NOMO-1 treated with dmso at 0.1 percent for 144 hours (cell line): Measurements from ENCODE around the gene LCTL.

Experiments used
- DNase-seq: peaks from one replicate; lab custom pipeline; 2025; ENCODE audit not compliant: unreplicated experiment; lab: John Stamatoyannopoulos, UW

LCTL gene

DNA sequence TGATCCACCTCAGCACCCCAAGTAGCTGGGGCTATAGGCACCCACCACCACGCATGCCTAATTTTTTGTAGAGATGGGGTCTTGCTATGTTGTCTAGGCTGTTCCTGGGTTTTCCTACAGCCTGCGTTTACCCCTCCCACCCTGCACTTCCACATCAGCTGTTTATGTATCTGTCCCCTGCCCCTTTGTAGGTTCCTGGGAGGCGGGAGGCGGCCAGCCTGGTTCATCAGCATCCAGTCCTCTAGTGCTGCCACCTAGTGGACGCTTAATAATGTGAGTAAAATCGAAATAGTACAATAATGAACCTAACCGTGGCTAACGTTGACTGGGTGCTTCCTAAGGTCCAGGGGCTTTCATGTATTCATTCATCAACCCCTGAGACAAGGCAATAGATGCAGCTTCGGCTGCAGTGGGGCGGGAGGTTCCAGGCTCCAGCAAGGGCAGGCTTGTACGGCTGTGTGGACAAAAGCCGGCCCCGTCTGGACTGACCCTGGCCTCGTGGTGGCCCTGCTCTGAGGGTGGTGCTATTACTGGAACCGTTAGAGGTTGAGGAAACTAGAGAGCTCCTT, 1.2 kb upstream of the LCTL start:
- DNase-seq: peak; percentile 26

DNA sequence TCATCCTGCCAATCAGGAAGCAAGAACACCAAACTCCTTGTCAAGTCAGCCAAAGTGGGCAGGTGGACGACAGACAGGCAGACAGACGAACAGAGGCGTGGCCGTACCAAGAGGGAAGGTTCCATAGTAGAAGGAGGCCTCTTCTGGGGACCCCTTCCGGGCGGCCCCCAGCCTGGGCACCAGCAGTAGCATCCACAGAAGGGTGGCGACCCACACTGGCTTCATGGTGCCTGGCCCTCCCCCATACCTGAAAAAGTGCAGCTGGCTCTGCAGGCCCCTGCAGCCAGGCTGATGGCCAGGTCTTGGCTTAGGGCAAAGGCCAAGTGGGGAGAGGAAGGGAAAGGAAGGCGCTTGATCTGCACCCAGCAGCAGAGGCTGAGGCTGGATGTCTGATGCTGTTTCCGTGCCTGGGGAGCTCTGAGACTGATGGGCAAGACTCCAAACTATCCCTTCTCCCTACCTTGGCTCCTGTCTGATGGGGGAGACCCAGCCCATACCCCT, 607 bp downstream of the LCTL start:
- no peak for DNase-seq

DNA sequence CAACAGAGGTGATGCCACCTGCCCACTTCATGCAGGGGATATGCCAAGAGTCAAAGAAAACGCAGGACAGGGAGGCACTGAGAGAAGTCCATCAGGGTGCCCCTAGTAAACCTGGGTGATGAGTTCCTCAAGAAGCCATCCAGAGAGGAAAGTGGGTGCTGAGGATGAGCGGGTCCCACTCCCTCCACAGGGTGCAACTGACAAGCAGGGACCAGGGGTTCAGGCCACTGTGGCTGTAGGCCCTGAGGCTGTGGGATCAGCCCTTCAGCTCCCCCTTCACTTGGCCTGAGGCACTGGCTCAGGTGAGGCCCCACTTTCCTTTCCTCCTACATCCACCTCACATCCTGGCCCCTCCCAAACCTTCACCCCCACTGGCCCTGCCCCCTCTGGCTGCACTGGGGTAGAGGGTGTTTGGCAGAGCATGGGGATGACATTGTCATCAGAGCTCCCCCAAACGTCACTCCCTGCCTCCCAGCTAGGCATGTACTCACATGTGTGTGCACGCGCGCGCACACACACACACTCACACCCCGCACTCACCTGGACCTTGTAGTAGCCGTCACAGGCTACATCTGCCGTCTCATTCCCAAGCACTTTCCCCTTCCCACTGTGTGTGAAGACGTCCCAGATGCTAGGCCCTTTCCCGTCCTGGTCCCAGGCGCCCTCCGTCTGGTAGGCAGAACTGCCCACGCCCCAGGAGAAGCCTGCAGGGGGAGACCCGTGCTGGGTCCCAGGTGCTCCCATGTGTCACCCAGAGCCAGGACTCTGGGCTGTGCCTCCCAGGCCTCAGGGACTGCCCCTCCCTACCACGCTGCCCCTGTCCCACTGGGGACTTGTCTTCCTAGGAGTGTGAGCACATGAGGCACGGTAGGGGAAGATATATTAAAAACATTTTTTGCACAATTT, 1.4 kb downstream of the LCTL start:
- DNase-seq: no peak

DNA sequence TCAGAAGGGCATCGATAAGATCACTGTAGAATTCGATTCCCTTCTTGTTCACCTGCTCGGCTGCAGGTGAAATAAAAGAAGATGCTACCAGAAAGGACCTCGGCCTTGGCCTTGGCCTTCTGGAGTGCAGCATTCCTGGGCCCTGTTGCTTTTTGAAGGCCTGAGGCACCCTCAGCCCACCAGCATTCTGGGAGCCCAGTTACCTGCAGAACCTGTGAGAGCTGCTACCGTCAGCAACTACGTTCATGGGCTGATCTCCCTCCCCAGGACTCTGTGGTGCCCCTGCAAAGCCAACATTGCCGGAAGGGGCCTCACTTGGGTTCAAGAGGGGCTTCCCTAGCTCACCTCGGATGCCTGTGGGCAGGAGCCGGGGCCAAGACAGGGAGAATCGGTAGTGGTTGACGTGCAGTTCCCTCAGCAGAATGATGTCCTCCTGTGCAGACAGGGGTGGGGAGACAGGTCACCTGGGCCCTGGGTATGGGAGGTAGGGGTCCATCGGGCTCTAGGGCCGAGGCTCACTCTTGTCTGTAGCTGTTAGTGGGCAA, 2.2 kb downstream of the LCTL start:
- no peak for DNase-seq

DNA sequence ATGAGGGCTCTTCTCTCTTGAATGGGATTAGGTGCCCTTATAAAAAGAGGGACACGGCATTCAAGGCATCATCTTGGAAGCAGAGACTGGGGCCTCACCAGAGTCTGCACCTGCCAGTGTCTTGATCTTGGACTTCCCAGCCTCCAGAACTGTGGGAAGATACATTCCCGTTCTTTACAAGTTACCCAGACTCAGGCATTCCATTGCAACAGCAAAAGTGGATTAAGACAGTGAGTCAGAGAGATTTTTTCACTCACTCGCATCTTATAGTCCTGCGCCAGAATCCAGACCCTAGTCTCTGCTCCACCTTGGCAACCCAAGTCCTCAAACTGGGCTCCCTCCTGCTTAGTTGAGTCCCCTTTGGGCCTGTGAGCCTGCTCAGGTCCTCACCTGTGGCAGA, 2.7 kb downstream of the LCTL start:
- no peak for DNase-seq

DNA sequence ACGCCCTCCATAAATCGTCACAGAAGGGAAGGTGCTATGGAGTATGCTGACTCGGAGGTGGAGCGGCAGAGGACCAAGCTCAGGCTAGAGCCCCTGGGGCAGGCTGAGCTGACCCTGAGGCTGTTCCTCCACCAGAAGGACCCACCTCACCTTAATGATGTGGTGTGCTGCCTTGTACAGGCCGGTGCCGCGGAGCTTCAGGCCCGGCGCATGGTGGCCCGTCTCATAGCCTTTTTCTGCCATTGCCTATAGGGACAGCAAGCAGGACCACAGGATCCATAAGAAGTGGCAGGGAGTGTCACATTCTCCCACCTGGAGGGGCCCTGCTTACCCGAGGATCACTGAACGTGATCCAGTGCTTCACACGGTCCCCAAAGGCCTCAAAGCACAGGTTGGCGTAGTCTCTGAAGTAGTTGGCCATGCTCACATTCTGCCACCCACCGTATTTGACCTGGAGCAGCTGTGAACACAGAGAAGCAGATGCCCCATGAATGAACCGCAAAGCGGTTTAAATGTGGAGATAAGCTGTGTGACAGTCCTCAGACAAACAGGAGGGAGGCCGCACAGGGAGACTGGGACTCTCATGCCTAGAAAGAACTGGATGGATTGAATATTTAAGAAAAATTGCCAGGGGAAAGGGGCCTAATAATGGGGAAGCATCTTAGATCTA, 4.8 kb downstream of the LCTL start:
- no peak for DNase-seq

DNA sequence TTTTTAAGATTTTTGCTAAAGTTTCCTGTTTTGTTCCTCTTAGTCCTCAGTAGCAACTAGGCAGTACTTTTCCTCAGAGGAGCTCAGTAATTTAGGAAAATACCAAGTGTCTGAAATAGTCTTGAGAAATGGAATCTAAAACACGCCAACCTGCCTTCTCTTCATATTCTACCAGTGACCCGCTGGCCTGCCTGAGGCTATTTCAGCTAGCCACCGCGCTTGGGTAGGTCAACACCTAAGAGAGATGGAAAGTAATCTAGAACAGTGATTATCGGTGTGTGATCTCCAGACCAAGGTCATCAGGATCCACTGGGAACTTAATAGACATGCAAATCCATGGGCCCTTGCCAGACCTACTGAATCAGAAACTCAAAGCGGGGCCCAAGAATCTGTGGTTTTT, 7.5 kb downstream of the LCTL start:
- no peak for DNase-seq

DNA sequence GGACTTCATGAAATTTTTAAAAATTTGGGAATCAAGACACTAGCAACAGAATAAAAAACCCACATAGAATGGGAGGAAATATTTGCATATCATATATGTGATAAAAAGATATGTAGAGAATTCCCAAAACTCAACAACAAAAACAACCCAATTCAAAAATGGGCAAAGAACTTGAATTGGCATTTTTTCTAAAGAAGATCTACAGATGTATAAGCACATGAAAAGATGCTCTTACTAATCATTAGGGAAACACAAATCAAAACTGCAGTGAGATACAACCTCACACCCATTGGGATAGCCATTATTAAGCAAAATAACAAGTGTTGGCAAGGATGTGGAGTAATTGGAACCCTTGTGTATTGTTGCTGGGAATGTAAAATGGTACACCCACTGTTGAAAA, 10.1 kb downstream of the LCTL start:
- DNase-seq: no peak

DNA sequence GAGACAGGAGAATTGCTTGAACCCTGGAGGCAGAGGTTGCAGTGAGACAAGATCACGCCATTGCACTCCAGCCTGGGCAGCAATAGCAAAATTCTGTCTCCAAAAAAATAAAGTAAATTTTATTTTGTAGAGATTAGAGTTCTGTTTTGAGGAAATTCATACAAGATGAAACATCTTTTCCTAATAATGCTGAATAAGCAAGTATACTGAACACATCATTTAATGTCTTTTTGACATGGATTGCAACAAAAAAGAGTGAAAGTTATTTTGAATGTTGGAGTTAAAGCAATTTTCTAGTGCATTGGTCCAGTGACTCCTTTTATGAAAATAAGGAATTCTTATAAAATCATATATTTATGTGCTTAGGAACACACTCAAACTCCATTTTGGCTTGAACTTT, 20.5 kb downstream of the LCTL start:
- DNase-seq: no peak

DNA sequence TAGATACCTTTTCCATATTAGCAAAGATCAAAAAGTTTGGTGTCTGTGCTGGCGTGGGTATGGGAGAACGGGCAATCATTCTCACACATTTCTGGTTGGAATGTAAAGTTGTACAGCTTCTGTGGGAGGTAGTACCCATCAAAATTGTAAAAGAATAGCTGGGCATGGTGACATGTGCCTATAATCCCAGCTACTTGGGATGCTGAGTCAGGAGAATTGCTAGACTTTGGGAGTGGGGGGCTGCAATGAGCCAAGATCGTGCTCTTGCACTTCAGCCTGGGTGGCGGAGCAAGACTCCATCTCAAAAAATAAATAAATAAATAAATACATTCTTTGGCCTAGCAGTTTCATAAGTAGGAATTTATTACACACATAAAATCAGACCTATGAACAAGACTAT, 22.9 kb downstream of the LCTL start:
- no peak for DNase-seq

DNA sequence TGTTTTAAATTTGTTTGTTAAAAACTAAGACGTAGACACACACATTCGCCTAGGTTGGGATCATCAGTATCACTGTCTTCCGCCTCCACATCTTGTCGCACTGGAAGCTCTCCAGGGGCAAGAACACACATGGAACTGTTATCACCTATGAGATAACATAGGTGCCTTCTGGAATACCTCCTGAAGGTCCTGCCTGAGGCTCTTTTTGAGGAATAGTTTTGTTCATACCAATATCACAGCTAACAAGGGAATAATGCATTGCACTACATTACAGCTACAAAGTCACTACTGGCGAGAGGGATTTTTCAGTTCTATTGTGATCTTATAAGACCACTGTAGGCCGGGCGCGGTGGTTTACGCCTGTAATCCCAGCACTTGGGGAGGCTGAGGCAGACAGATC, 30.7 kb downstream of the LCTL start:
- DNase-seq: no peak

DNA sequence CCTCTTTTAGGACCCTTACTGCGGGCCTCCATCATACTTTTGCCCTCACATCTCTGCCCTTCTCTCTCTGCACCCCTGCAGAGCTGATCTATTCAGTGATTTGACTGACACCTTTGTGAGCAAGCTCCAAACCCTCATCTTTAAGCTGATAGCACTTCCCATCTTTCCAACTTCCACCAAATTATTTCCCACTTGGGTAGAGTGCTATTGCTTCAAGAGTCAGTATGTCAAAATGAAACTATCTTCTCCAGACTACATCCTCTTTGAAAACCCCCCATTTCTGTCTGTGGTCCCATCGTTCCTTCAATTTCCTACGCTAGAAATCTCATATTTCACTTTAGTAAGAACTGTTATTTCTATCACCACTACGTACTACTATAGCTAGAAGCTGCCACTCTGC, 41.0 kb downstream of the LCTL start:
- DNase-seq: no peak

DNA sequence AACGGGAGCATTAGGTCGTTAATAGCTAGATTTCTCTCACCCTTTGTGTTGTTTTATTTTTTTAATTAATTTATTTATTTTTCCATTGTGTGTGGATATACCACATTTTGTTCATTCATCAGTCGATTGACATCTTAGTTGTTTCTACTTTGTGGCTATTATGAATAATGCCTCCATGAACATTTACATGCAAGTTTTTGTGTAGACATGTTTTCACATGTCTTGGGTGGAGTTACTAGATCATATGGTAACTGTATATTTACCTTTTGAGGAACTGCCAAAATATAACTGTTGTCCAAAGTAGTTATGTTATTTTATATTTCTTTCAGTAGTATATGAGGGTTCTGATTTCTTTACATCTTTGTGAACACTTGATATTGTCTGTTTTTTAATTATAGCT, 41.9 kb downstream of the LCTL start:
- DNase-seq: no peak

DNA sequence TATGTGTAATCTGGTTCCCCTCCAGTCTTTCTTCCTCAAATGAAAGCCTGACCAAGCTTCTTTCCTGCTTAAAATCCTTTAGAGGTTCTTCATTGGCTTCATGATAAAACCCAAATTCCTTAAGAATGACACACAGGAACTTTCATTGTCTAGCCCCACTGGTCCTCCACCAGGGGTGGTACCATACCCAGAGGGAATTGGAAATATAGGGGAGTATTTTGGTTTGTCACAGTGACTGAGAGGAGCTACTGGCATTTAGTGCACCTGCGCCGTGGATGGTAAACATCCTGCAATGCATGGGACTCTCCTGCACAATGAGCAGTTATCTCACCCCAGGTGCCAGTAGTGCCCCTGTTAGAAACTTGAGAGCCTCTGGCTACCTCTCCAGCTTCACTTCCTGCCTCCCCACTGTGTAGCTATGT, 49.9 kb downstream of the LCTL start:
- DNase-seq: no peak

DNA sequence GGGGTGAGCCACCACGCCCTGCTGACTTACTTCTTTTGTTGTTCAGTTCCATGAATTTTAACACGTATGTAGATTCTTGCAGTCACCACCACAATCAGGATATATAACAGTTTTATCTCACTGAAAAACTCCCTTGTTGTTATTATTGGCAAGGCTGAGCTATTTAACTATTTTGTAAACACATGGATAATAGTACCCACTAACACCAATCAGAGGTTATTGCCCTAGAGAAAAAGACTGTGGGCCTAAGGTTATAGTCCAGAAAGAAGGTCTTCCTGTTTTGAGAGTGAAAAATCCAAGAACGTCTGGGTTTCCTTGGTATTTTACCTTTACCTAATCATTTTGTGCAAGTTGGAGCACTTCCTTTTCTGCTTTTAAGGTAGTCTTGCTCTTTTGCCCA, 51.2 kb downstream of the LCTL start:
- DNase-seq: no peak

DNA sequence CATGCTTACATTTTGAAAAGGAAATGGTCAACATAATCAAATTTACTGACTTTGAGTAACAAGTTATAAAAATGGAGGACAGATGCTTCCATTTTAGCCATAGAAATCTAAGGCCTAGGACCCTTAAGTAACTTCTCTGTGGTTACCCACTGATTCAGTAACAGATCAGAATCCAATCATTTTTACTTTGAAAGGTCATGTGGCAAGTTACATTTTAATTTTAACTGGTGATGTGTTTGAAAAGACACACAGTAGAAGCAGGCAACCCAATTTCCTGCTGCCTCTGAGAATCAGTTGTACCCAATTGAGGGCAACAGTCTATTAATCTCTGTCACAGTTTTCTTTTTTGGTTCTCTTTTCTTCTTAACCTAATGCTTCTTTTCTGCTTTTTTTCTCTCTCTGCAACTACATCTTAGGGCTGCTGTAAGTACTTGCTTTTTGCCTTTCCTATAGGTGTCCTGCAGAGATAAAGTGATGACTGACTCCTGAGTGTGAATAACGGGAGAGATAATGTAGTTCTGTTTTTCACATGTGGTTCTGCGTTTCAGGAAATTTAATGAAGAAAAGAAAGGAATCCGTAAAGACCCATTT, 57.4 kb downstream of the LCTL start:
- DNase-seq: no peak

DNA sequence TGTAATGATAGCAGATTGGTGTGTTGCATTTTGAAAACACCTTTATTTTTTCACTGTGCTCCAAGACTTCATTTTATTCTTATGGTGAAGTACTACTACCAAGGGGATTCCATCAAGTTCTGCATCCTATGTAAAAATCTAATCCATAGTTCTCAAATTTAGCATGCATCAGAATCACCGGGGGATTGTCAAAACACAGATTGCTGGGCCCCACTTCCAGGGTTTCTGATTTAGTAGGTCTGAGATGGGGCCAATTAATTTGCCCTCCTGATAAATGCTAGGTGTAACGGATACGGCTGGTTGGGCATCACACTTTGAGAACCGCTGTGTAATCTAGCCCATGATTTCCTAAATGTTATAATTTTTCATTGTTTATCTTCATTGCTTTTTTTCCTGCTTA, 60.0 kb downstream of the LCTL start:
- no peak for DNase-seq

DNA sequence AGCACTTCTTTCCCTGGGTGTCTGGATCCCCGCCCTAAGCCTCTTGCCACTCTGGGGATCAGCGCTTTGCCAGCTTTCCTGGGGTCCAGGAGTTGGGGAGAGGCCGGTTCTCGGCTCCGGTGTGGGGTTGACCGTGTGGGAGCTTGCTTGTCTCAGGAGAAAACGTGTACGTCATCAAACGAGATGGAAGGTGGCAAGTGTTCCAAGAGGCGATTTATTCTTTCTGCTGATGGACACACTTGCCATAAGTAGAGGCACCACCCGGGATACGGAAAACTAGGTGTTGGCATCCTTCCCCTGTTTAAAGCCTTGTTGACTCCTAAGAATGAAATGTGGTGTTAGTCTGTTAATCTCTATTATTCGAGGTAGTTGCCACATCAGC, 60.4 kb downstream of the LCTL start:
- DNase-seq: no peak

DNA sequence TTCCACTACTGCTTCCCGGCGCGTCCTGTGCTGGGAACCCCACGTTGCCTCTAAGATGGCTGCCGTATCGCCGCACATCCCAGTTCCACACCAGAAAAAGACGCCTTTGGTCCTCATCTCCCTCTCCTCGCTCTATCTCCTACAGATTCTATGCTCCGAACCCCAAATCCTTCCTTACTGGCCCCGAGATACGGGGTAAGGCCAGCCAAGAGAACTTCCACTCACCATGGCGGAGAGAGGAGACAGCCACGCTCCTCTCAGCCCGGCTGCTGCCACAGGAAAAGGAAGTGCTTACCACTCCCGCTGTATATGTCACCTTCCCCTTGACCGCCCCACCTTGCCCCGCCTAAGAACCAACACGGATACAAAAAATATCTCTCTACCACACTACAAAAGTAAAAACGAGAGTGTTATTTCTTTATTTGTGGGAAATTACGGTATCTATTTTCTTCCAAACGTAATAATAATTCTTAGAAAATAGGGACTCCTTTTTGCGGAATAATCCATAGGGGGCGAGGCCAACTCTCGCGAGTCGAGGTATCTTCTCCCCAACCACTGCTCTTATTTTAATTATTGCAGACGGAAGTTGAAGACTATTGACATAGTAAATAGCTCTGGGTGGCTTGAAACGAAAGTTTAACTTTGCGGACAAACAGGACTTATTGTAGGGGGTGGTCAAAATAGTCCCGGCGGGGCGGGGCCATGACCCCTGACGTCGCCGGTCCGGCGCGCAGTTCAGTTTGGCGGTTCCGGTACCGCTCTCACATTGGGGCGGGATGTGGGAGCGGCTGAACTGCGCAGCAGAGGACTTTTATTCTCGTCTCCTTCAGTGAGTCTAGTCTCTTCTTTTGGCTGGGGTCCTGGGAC, 61.0 kb downstream of the LCTL start, which contains the start of the genes RPL4 and ZWILCH:
TSS of gene RPL4 (minus strand) at position 293 of the 867 bp plus-strand sequence. CDS start at position 228, 65 bp downstream.
TSS of gene ZWILCH (plus strand) at position 764 of the 867 bp plus-strand sequence. CDS start at position 777, 13 bp downstream.
- peak; percentile 76 for DNase-seq
